Bronchial epithelial cell (primary cell): ENCODE measurements around the gene FBXL20. TPM values are rescaled to one million over a fixed set of nuclear protein-coding genes. Genes with fewer than 3 reads are reported as not detected.

Experiments used
- DNase-seq: peaks from one replicate; pipeline ENCODE4 v3.0.0-alpha.2; 2010; ENCODE audit warnings: low read depth
- FAIRE-seq: peaks from 2 replicates; lab custom pipeline; 2011; peaks lifted over from hg19 to GRCh38; lab: Jason Lieb, UNC
- H3K27me3 ChIP-seq: 2 replicates; pipeline ENCODE4 v1.5.1; 2011; ENCODE audit warnings: low read length; ENCODE audit not compliant: control insufficient read depth, insufficient read depth
- H3K36me3 ChIP-seq: 2 replicates; pipeline ENCODE4 v1.5.1; 2011; ENCODE audit warnings: low read length; ENCODE audit not compliant: control insufficient read depth, insufficient read depth
- H3K4me3 ChIP-seq: 2 replicates; pipeline ENCODE4 v1.5.1; 2011; ENCODE audit warnings: mild to moderate bottlenecking, low read depth, low read length, control low read depth
- CTCF ChIP-seq: IDR thresholded peaks from 2 replicates; pipeline ENCODE4 v1.5.1; 2011; ENCODE audit warnings: mild to moderate bottlenecking, moderate library complexity, low read length, control low read depth, inconsistent platforms; ENCODE audit not compliant: insufficient read depth, severe bottlenecking
- total RNA-seq: library from RNA; depleted of rRNA; stranded (reverse); fragments of >200 nt; gene quantifications from 2 replicates; pipeline ENCODE4 v1.2.1, GENCODE V29; 2014

The FBXL20 gene
- total RNA-seq, 1 donor from 2014 or later = 9.0 TPM

- H3K4me3 ChIP-seq = no peak overlapping the region
- H3K36me3 ChIP-seq = no peaks in the 10 kb centered on the region
- no peak for FAIRE-seq
- no peak for TF ChIP-seq CTCF
- H3K27me3 ChIP-seq = no peaks in the 10 kb centered on the region
- DNase-seq = no peak
These were observed 72.6 kb downstream of the FBXL20 start for GRCh38 chr17:39328815-39329214.

GRCh38 chr17:39327109-39327508 lies 74.3 kb downstream of the FBXL20 start:
- no peak for TF ChIP-seq CTCF
- FAIRE-seq (no peak), DNase-seq (no peak)
- H3K36me3 ChIP-seq = no peaks in the 10 kb centered on the region
- H3K27me3 ChIP-seq = no peaks in the 10 kb centered on the region
- no peak overlapping the region for H3K4me3 ChIP-seq

GRCh38 chr17:39325528-39326240 lies 75.7 kb downstream of the FBXL20 start:
- DNase-seq = no peak
- no peak for FAIRE-seq
- TF ChIP-seq CTCF = no peak
- H3K36me3 ChIP-seq = no peaks in the 10 kb centered on the region
- no peak overlapping the region for H3K4me3 ChIP-seq
- no peaks in the 10 kb centered on the region for H3K27me3 ChIP-seq

GRCh38 chr17:39318636-39319035 lies 82.8 kb downstream of the FBXL20 start:
- no peak for DNase-seq
- no peak for FAIRE-seq
- TF ChIP-seq CTCF = no peak
- Histone ChIP-seq H3K27me3 (no peaks in the 10 kb centered on the region), H3K4me3 (no peak overlapping the region), H3K36me3 (no peaks in the 10 kb centered on the region)

GRCh38 chr17:39306509-39307212 lies 94.8 kb downstream of the FBXL20 start:
- Histone ChIP-seq H3K4me3 (no peak overlapping the region), H3K27me3 (no peaks in the 10 kb centered on the region), H3K36me3 (peaks cover 1% of the 10 kb centered on the region)
- no peak for DNase-seq
- FAIRE-seq = no peak
- no peak for TF ChIP-seq CTCF

GRCh38 chr17:39305978-39306377 lies 95.4 kb downstream of the FBXL20 start:
- DNase-seq = no peak
- no peaks in the 10 kb centered on the region for H3K27me3 ChIP-seq
- H3K4me3 ChIP-seq = no peak overlapping the region
- H3K36me3 ChIP-seq = peaks cover 1% of the 10 kb centered on the region
- FAIRE-seq = no peak
- TF ChIP-seq CTCF = no peak
